ENCODE measurements around the gene CARD19.

The CARD19 gene

DNA sequence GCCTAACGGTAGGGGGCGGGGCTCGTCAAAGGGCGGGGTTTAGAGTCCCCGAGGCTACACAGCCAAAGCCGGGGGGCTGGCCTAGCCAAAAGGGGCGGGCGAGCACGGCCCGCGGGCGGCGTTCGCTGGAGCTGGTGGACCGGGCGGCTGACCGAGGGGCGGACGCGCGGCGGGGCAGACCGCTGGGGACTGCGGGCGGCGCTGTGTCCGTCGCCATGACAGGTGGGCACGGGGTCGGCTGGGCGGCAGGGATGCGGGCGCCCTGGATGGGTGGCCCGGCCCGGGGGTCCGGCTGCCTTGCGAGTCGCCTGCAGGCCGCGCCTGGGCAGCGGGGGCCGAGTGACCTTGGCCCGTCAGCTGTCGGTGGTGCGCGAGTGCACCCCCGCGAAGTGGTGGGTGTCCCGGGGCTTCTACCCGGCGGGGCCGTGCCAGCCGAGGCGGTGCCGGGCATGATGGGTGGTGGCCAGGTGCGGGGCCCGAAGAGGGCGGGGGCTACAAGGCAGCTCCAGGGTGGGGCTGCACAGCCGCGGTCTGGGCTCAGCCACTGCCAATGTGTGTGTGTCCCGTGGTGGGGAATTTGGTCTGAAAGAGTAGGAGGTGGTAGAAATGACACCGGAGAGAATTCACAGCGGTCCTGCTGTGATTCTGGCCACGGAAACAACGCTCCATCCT lies at the start of gene CARD19:
TSS of gene CARD19 (plus strand) at position 87 of the 672 bp plus-strand sequence. CDS start at position 216, 129 bp downstream.
- Histone ChIP-seq H3K36me3 (ENCODE audit: control insufficient read depth in 5 of 5, insufficient read depth in 5 of 5, low read length in 5 of 5) (no peaks in the 10 kb centered on the region), H3K4me1 (ENCODE audit: control insufficient read depth in 5 of 5, insufficient read depth in 5 of 5, low read length in 5 of 5) (peaks cover 10 to 69% (median 60%) of the 10 kb centered on the region in 5 donors), H3K27ac (ENCODE audit: low read depth, low read length) (peak within 1 kb of the TSS; percentile 95), H3K9ac (ENCODE audit: low read length in 5 of 5) (peak within 1 kb of the TSS; percentile 63 to 84 (median 80)), H3K4me3 (ENCODE audit: low read depth in 1 of 5, low read length in 5 of 5) (peak within 1 kb of the TSS; percentile 71 to 87 (median 83)), H3K27me3 (ENCODE audit: control insufficient read depth in 5 of 5, insufficient read depth in 4 of 5, low read length in 5 of 5) (no peaks in the 10 kb centered on the region), H3K9me3 (ENCODE audit: control insufficient read depth in 5 of 5, low read length in 5 of 5) (peaks cover 0 to 7% (median 5%) of the 10 kb centered on the region in 5 donors)

- H3K36me3 ChIP-seq (ENCODE audit: control insufficient read depth in 5 of 5, insufficient read depth in 5 of 5, low read length in 5 of 5): no peaks in the 10 kb centered on the region
- no peaks in the 10 kb centered on the region for H3K9me3 ChIP-seq (ENCODE audit: control insufficient read depth in 5 of 5, low read length in 5 of 5)
- no peak overlapping the region for H3K9ac ChIP-seq (ENCODE audit: low read length in 5 of 5)
- peaks cover 3 to 9% (median 8%) of the 10 kb centered on the region in 5 donors for H3K4me1 ChIP-seq (ENCODE audit: control insufficient read depth in 5 of 5, insufficient read depth in 5 of 5, low read length in 5 of 5)
- no peak overlapping the region for H3K4me3 ChIP-seq (ENCODE audit: low read depth in 1 of 5, low read length in 5 of 5)
- no peaks in the 10 kb centered on the region for H3K27me3 ChIP-seq (ENCODE audit: control insufficient read depth in 5 of 5, insufficient read depth in 4 of 5, low read length in 5 of 5)
- H3K27ac ChIP-seq (ENCODE audit: low read depth, low read length): no peak overlapping the region
Observed at GRCh38 chr9:93048566-93049448, 47.2 kb upstream of the CARD19 start.

- Histone ChIP-seq H3K27me3 (ENCODE audit: control insufficient read depth in 5 of 5, insufficient read depth in 4 of 5, low read length in 5 of 5) (no peaks in the 10 kb centered on the region), H3K4me1 (ENCODE audit: control insufficient read depth in 5 of 5, insufficient read depth in 5 of 5, low read length in 5 of 5) (peaks cover 3 to 10% (median 8%) of the 10 kb centered on the region in 5 donors), H3K27ac (ENCODE audit: low read depth, low read length) (no peak overlapping the region), H3K9ac (ENCODE audit: low read length in 5 of 5) (no peak overlapping the region), H3K9me3 (ENCODE audit: control insufficient read depth in 5 of 5, low read length in 5 of 5) (no peaks in the 10 kb centered on the region), H3K36me3 (ENCODE audit: control insufficient read depth in 5 of 5, insufficient read depth in 5 of 5, low read length in 5 of 5) (no peaks in the 10 kb centered on the region), H3K4me3 (ENCODE audit: low read depth in 1 of 5, low read length in 5 of 5) (no peak overlapping the region)
Observed at GRCh38 chr9:93049491-93049890, 46.5 kb upstream of the CARD19 start.

DNA sequence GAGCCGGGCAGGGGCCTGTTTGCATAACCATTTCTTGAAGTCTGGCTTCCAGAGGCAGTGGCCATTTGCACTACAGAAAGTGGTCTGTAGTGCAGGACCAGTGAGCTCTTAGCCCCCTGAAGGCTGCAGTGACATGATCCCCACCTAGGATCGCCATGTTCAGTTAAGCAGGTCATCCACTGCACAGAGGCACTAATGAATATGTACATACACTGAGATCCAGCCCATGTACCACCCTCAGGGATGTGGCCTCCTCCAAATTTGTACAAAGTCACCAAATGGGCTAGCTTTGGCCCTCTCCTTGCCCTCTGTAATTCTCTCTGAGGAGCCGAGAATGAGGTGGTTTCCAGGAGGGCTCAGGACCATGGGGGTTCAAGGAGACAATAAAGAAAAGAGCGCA lies 45.8 kb upstream of the CARD19 start:
- peaks cover 3 to 16% (median 9%) of the 10 kb centered on the region in 5 donors for H3K4me1 ChIP-seq (ENCODE audit: control insufficient read depth in 5 of 5, insufficient read depth in 5 of 5, low read length in 5 of 5)
- no peaks in the 10 kb centered on the region for H3K9me3 ChIP-seq (ENCODE audit: control insufficient read depth in 5 of 5, low read length in 5 of 5)
- no peaks in the 10 kb centered on the region for H3K36me3 ChIP-seq (ENCODE audit: control insufficient read depth in 5 of 5, insufficient read depth in 5 of 5, low read length in 5 of 5)
- H3K27ac ChIP-seq (ENCODE audit: low read depth, low read length): no peak overlapping the region
- H3K9ac ChIP-seq (ENCODE audit: low read length in 5 of 5): no peak overlapping the region
- no peaks in the 10 kb centered on the region for H3K27me3 ChIP-seq (ENCODE audit: control insufficient read depth in 5 of 5, insufficient read depth in 4 of 5, low read length in 5 of 5)
- H3K4me3 ChIP-seq (ENCODE audit: low read depth in 1 of 5, low read length in 5 of 5): no peak overlapping the region

DNA sequence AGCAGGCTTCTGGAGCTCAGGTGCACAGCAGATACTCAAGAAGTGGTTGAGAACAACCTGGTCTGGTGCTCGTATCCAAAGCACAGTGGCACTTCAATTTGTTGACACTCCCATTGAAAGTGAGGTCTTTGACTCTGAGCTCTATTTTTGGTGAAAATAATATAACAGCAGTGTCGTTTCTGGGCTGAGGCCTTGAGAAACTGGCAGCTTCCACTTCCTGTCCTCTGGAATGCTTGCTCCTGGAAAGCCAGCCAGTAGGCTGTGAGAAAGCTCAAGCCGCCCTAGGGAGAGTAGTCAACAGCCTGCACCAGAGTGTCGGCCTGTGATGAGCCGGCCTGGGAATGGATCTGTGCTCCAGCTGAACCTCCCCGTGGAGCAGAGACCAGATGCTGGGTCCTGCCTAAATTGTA lies 44.3 kb upstream of the CARD19 start:
- Histone ChIP-seq H3K36me3 (ENCODE audit: control insufficient read depth in 5 of 5, insufficient read depth in 5 of 5, low read length in 5 of 5) (no peaks in the 10 kb centered on the region), H3K4me3 (ENCODE audit: low read depth in 1 of 5, low read length in 5 of 5) (no peak overlapping the region), H3K9ac (ENCODE audit: low read length in 5 of 5) (peak overlapping the region in 2 of 5 donors; percentile 2 to 8), H3K4me1 (ENCODE audit: control insufficient read depth in 5 of 5, insufficient read depth in 5 of 5, low read length in 5 of 5) (peaks cover 3 to 19% (median 9%) of the 10 kb centered on the region in 5 donors), H3K9me3 (ENCODE audit: control insufficient read depth in 5 of 5, low read length in 5 of 5) (no peaks in the 10 kb centered on the region), H3K27ac (ENCODE audit: low read depth, low read length) (no peak overlapping the region), H3K27me3 (ENCODE audit: control insufficient read depth in 5 of 5, insufficient read depth in 4 of 5, low read length in 5 of 5) (no peaks in the 10 kb centered on the region)

- H3K4me3 ChIP-seq (ENCODE audit: low read depth in 1 of 5, low read length in 5 of 5): no peak overlapping the region
- no peaks in the 10 kb centered on the region for H3K9me3 ChIP-seq (ENCODE audit: control insufficient read depth in 5 of 5, low read length in 5 of 5)
- no peaks in the 10 kb centered on the region for H3K36me3 ChIP-seq (ENCODE audit: control insufficient read depth in 5 of 5, insufficient read depth in 5 of 5, low read length in 5 of 5)
- no peak overlapping the region for H3K9ac ChIP-seq (ENCODE audit: low read length in 5 of 5)
- no peaks in the 10 kb centered on the region for H3K27me3 ChIP-seq (ENCODE audit: control insufficient read depth in 5 of 5, insufficient read depth in 4 of 5, low read length in 5 of 5)
- H3K27ac ChIP-seq (ENCODE audit: low read depth, low read length): no peak overlapping the region
- peaks cover 3 to 19% (median 9%) of the 10 kb centered on the region in 5 donors for H3K4me1 ChIP-seq (ENCODE audit: control insufficient read depth in 5 of 5, insufficient read depth in 5 of 5, low read length in 5 of 5)
Observed at GRCh38 chr9:93052791-93053540, 43.1 kb upstream of the CARD19 start.

DNA sequence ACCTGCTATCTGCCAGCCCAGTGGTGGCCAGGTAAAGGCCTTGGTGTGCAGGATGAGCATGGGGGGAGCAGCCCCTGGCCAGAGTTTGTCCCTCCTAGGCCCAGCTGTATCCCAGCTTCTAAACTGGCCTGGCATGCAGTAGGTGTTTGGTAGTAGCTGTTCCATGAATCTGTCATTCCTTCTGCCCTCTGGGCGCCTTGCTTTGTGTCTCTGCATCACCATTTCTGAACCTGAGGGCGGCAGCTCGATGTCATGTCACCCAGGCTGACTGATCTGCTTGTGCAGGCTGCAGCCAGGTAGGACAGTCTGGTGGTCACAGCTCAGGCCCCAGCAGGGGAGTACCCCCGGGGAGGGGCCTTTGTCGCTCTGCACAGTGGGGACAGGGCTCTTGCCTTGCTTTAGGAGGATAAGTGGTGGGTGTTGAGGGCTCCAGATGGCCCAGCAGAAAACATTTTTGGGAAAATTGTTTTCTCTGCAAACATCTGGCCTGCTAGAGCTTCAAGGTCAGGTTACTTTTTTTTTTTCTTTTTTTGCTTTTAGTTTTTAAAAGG lies 42.2 kb upstream of the CARD19 start:
- Histone ChIP-seq H3K27ac (ENCODE audit: low read depth, low read length) (no peak overlapping the region), H3K36me3 (ENCODE audit: control insufficient read depth in 5 of 5, insufficient read depth in 5 of 5, low read length in 5 of 5) (no peaks in the 10 kb centered on the region), H3K9me3 (ENCODE audit: control insufficient read depth in 5 of 5, low read length in 5 of 5) (no peaks in the 10 kb centered on the region), H3K9ac (ENCODE audit: low read length in 5 of 5) (no peak overlapping the region), H3K27me3 (ENCODE audit: control insufficient read depth in 5 of 5, insufficient read depth in 4 of 5, low read length in 5 of 5) (no peaks in the 10 kb centered on the region), H3K4me3 (ENCODE audit: low read depth in 1 of 5, low read length in 5 of 5) (no peak overlapping the region), H3K4me1 (ENCODE audit: control insufficient read depth in 5 of 5, insufficient read depth in 5 of 5, low read length in 5 of 5) (peaks cover 3 to 22% (median 12%) of the 10 kb centered on the region in 5 donors)

DNA sequence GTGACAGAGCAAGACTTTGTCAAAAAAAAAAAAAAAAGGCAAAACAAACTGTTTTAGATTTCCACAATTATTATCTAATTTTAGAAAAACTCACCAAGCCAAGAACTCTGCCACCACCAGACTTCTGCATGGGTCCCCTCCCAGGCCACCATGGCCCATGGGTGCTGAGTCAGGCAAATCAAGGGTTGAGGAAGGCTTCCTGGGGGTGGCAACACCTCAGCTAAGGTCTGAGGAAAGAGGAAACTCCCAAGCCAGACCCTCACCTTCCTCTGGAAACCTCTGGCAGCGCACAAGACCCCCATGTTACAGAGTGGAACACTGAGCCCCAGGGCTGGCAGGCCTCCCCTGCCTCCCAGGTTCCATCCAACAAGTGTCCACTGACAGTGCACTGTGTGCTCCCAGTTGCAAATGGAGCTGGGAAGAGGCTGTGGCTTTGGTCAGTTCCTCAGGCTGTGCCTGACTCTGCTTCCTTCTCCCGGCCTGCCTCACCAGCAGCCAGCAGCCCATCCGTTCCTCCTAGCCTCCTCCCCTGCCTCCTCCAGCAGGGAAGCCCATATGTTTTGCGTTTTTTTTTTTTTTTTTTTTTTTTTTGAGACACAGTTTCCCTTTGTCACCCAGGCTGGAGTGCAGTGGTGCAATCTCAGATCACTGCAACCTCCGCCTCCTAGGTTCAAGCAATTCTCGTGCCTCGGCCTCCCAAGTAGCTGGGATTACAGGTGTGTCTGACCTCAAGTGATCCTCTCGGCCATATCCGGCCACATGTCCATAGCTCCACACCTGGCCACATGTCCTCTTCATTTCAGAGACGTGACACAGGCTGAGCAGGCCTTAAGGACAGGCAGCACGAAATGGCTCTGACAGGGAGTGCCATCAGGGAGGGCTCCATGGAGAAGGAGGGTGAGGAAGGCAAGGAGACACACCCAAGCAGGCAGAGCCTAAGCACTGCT lies 41.0 kb upstream of the CARD19 start:
- H3K9ac ChIP-seq (ENCODE audit: low read length in 5 of 5): no peak overlapping the region
- peaks cover 6 to 32% (median 20%) of the 10 kb centered on the region in 5 donors for H3K4me1 ChIP-seq (ENCODE audit: control insufficient read depth in 5 of 5, insufficient read depth in 5 of 5, low read length in 5 of 5)
- H3K36me3 ChIP-seq (ENCODE audit: control insufficient read depth in 5 of 5, insufficient read depth in 5 of 5, low read length in 5 of 5): no peaks in the 10 kb centered on the region
- H3K4me3 ChIP-seq (ENCODE audit: low read depth in 1 of 5, low read length in 5 of 5): no peak overlapping the region
- H3K9me3 ChIP-seq (ENCODE audit: control insufficient read depth in 5 of 5, low read length in 5 of 5): no peaks in the 10 kb centered on the region
- peaks cover 0 to 8% (median 0%) of the 10 kb centered on the region in 5 donors for H3K27me3 ChIP-seq (ENCODE audit: control insufficient read depth in 5 of 5, insufficient read depth in 4 of 5, low read length in 5 of 5)
- no peak overlapping the region for H3K27ac ChIP-seq (ENCODE audit: low read depth, low read length)
